GM12878 (cell line): ENCODE measurements around the gene HOXD3.

Experiments used
- CBFB ChIP-seq: IDR thresholded peaks from 2 replicates; pipeline ENCODE4 v1.6.1; 2016; ENCODE audit warnings: antibody characterized with exemption, low read depth
- CTCF ChIP-seq, 3 experiments: IDR thresholded peaks in 2 of 3; conservative IDR thresholded peaks in 1 of 3; 2 replicates each; pipeline ENCODE4 v1.5.1; 2011; ENCODE audit warnings: low read depth in 3 of 3, low read length in 3 of 3, mild to moderate bottlenecking in 3 of 3, control low read depth in 2 of 3, moderate library complexity in 2 of 3, inconsistent platforms in 1 of 3, mixed read lengths in 1 of 3; ENCODE audit not compliant: control insufficient read depth in 2 of 3, insufficient read depth in 1 of 3; ENCODE audit errors: extremely low read depth in 1 of 3
- EZH2 ChIP-seq: IDR thresholded peaks from 2 replicates; pipeline ENCODE4 v1.6.1; 2012; ENCODE audit warnings: low read depth, mild to moderate bottlenecking, control low read depth, inconsistent platforms, low read length, borderline replicate concordance; ENCODE audit not compliant: control insufficient read depth
- KDM1A ChIP-seq: fragments of 200-600 bp; sonication (generic); IDR thresholded peaks from 2 replicates; pipeline ENCODE4 v1.6.1; 2016; ENCODE audit warnings: borderline replicate concordance
- MXI1 ChIP-seq: fragments of 150-350 bp; IDR thresholded peaks from 2 replicates; pipeline ENCODE4 v1.6.1; 2011; ENCODE audit warnings: low read depth, mild to moderate bottlenecking, inconsistent platforms, low read length, improper control_type of control experiment
- NFIC ChIP-seq: IDR thresholded peaks from 2 replicates; pipeline ENCODE4 v1.6.1; 2012; ENCODE audit warnings: low read depth, mild to moderate bottlenecking, inconsistent platforms, low read length, moderate library complexity
- POLR2A ChIP-seq: IDR thresholded peaks from 2 replicates; pipeline ENCODE4 v1.6.1; 2011; ENCODE audit warnings: low read depth, mild to moderate bottlenecking, low read length
- TAF1 ChIP-seq: IDR thresholded peaks from 2 replicates; pipeline ENCODE4 v1.6.1; 2011; ENCODE audit warnings: mild to moderate bottlenecking, low read depth, low read length, borderline replicate concordance
- YY1 ChIP-seq: IDR thresholded peaks from 2 replicates; pipeline ENCODE4 v1.6.1; 2011; ENCODE audit warnings: low read depth, mild to moderate bottlenecking, low read length

- TF ChIP-seq NFIC (no peak), MXI1 (no peak), KDM1A (no peak), CTCF (IDR thresholded peaks at IDR 0.05 in 2 of 3, conservative IDR thresholded peaks at IDR 0.05 in 1 of 3; ENCODE audit: control insufficient read depth in 2 of 3, extremely low read depth in 1 of 3, insufficient read depth in 1 of 3, low read depth in 3 of 3, low read length in 3 of 3) (no peak), EZH2 (no peak), TAF1 (no peak), YY1 (no peak), CBFB (no peak), POLR2A (no peak)
These were observed 56.3 kb downstream of the HOXD3 start for GRCh38 chr2:176213406-176213805.
